Cardiac muscle cell (in vitro differentiated cells and primary cell): Measurements from ENCODE around the gene RBM39. TPM values are rescaled to one million over a fixed set of nuclear protein-coding genes. Genes with fewer than 3 reads are reported as not detected.

Experiments used
- DNase-seq, 2 donors: peaks; one replicate each; pipeline versions ENCODE4 v3.0.0 to v3.0.0-alpha.2; 2010 to 2017; ENCODE audit warnings: low read depth in 1 of 2, low spot score in 1 of 2
- H3K27ac ChIP-seq: fragments of 200-600 bp; sonication (generic); 2 replicates; pipeline ENCODE4 v1.5.1; 2016
- H3K27me3 ChIP-seq: fragments of 200-600 bp; sonication (generic); 2 replicates; pipeline ENCODE4 v1.6.0; 2016; ENCODE audit warnings: control low read depth
- H3K36me3 ChIP-seq: fragments of 200-600 bp; sonication (generic); 2 replicates; pipeline ENCODE4 v1.5.1; 2016; ENCODE audit warnings: control low read depth
- H3K4me1 ChIP-seq: fragments of 200-600 bp; sonication (generic); 2 replicates; pipeline ENCODE4 v1.8.1; 2017; ENCODE audit warnings: low read depth, mild to moderate bottlenecking, mixed run types
- H3K4me3 ChIP-seq: fragments of 200-600 bp; sonication (generic); 2 replicates; pipeline ENCODE4 v1.5.1; 2016; ENCODE audit warnings: mild to moderate bottlenecking
- H3K9me3 ChIP-seq: fragments of 200-600 bp; sonication (generic); 2 replicates; pipeline ENCODE4 v1.5.1; 2017; ENCODE audit warnings: low read depth, mild to moderate bottlenecking, control low read depth
- polyA plus RNA-seq: library from polyadenylated mRNA; unstranded; fragments of >200 nt; fragmentation: Nextera tagmentation; extraction: Ambion mirVana; gene quantifications from 2 replicates; pipeline ENCODE4 v1.2.1, GENCODE V29; 2016
- total RNA-seq: library from RNA; depleted of rRNA; stranded (reverse); fragments of >200 nt; gene quantifications from 2 replicates; pipeline ENCODE4 v1.2.3, GENCODE V29; 2016
- TF ChIP-seq, protein P1 (sequence below): IDR thresholded peaks from 2 replicates; pipeline ENCODE4 v1.5.1; 2012; ENCODE audit warnings: low read depth, mild to moderate bottlenecking, low read length

RBM39 gene
- total and polyA plus RNA-seq, 2 experiments from 2014 or later, result 202 to 299 TPM

DNA sequence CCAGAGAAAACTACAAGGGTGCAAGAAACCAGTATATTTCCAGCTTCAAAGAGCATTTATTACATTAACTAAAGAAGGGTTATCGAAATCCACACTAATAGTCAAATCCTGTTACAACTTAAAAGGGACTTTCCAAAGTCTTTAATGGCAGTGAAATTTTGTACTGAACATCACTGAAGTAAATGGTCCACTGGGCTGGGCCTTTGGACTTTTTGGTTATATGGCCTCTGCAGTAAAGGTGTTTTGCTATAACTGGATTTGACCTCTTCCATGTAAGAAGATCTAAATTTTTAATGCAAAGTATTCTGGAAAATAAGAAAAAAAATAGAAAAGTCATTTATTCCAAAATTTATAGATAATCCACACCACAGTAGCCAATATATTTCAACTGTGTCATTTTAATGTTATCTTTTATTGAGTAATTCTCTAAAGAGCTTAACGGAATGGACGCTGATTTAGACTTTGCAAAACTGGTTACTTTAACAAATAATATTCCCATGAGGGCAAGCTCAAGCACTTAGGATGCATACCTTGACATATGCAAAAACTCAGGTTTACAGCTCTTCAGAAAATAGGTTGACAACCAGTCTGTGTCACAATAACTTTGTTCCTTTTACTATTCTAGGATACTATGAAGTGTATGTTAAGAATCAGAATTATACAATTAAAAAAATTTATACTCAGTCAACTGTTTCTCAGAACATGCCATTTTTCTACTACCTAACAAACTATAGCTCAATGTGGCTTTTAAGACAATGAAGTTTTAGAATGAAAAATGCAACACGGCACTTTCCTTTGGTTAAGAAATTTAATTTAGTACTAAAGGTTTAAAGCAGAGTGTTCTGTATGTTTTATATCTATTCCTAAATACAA, 7.0 kb downstream of the RBM39 start:
- H3K9me3 ChIP-seq, result no peaks in the 10 kb centered on the region
- TF ChIP-seq, protein P1, sequence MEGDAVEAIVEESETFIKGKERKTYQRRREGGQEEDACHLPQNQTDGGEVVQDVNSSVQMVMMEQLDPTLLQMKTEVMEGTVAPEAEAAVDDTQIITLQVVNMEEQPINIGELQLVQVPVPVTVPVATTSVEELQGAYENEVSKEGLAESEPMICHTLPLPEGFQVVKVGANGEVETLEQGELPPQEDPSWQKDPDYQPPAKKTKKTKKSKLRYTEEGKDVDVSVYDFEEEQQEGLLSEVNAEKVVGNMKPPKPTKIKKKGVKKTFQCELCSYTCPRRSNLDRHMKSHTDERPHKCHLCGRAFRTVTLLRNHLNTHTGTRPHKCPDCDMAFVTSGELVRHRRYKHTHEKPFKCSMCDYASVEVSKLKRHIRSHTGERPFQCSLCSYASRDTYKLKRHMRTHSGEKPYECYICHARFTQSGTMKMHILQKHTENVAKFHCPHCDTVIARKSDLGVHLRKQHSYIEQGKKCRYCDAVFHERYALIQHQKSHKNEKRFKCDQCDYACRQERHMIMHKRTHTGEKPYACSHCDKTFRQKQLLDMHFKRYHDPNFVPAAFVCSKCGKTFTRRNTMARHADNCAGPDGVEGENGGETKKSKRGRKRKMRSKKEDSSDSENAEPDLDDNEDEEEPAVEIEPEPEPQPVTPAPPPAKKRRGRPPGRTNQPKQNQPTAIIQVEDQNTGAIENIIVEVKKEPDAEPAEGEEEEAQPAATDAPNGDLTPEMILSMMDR, result no peak
- DNase-seq, result no peak
- H3K4me3 ChIP-seq, result no peak overlapping the region
- peaks cover 16% of the 10 kb centered on the region for H3K4me1 ChIP-seq
- peaks cover 85% of the 10 kb centered on the region for H3K36me3 ChIP-seq
- H3K27ac ChIP-seq, result no peak overlapping the region
- H3K27me3 ChIP-seq, result no peaks in the 10 kb centered on the region

DNA sequence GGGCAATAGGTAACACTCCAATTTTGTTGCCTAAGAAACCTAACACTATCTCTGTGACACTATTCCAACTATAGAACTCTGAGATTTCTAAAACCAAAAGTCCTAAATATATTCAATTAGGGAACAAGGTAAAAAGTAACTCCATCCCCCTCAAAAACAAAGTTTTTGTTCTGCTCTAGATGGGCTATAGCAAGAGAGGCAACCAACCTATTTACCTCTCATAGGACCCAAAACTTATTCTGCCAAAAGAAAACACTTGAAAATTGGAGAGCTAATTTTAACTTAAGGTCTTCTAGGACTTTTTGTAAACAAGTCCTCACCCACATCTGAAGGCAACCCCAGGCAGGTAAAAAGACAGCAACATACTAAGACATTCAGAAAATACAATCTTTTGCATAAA, 7.7 kb downstream of the RBM39 start:
- TF ChIP-seq, protein P1, result no peak
- H3K4me3 ChIP-seq, result no peak overlapping the region
- H3K4me1 ChIP-seq, result peaks cover 10% of the 10 kb centered on the region
- H3K27ac ChIP-seq, result no peak overlapping the region
- H3K27me3 ChIP-seq, result no peaks in the 10 kb centered on the region
- H3K36me3 ChIP-seq, result peaks cover 85% of the 10 kb centered on the region
- no peak for DNase-seq
- H3K9me3 ChIP-seq, result no peaks in the 10 kb centered on the region

DNA sequence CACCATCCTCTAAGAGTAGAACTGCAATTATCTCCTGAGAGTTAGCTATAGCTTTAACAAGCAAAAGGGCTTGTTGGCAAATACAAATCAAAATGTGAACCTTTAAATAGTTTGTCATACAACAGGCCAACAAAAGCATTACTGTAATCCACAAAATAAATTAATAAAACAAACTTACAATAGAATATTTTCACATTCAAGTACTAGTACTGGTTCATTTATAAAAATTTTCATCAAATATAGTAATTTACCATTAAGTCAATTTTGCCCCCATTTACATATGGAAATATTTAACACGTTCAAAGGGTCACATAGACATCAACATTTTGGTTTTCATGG, 9.4 kb downstream of the RBM39 start:
- DNase-seq, result no peak
- Histone ChIP-seq H3K36me3 (peaks cover 90% of the 10 kb centered on the region), H3K4me1 (peaks cover 5% of the 10 kb centered on the region), H3K27ac (no peak overlapping the region), H3K27me3 (no peaks in the 10 kb centered on the region), H3K9me3 (no peaks in the 10 kb centered on the region), H3K4me3 (no peak overlapping the region)
- TF ChIP-seq, protein P1, result no peak

DNA sequence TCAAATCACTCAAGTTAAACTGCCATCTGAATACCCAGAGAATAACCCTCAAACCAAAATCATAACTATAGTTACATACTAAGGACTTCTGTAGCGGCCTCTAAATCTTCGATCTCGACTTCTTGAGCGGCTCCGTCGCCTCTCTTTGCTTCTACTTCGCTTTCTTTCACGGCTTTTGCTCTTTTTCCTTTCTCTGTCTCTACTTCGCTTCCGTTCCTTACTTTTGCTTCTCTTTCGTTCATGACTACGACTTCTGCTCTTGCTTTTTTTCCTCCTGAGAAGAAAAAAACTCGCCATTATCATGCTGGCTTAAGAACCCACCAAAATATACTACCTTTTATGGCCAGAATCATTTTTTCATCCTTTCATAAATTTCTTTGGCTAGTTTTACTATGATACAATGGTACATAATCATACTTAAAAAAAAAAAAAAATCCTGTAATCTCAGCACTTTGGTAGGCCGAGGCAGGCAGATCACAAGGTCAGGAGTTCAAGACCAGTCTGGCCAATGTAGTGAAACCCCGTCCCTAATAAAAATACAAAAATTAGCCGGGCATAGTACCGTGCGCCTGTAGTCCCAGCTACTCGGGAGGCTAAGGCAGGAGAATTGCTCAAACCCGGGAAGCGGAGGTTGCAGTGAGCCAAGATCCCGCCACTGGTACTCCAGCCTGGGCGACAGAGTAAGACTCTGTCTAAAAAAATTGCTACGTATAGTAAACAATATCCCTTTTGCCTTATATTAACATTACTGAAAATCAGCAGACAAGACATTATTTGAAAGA, 10.0 kb downstream of the RBM39 start:
- no peaks in the 10 kb centered on the region for H3K9me3 ChIP-seq
- peaks cover 90% of the 10 kb centered on the region for H3K36me3 ChIP-seq
- no peak overlapping the region for H3K27ac ChIP-seq
- peaks cover 5% of the 10 kb centered on the region for H3K4me1 ChIP-seq
- H3K4me3 ChIP-seq, result no peak overlapping the region
- H3K27me3 ChIP-seq, result no peaks in the 10 kb centered on the region
- TF ChIP-seq, protein P1, result no peak
- DNase-seq, result no peak

DNA sequence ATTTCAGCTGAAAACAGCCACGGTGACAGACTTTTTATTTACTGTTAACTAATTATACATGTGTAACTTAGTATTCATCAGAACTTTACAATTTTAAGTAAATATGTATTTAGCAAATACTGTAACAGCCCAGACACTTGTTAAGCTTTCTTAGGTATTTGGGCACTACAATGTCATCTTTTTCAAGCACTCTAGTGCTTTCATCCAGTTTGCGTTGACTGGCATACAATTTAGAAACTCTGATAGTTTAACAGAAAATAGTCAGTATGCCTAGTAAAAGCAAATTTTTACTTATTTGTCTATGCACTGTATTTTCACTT, 10.6 kb downstream of the RBM39 start:
- H3K9me3 ChIP-seq, result no peaks in the 10 kb centered on the region
- no peak overlapping the region for H3K4me3 ChIP-seq
- peaks cover 5% of the 10 kb centered on the region for H3K4me1 ChIP-seq
- no peak overlapping the region for H3K27ac ChIP-seq
- peaks cover 90% of the 10 kb centered on the region for H3K36me3 ChIP-seq
- H3K27me3 ChIP-seq, result no peaks in the 10 kb centered on the region
- no peak for DNase-seq
- TF ChIP-seq, protein P1, result no peak
